Panc1 (cell line): ENCODE measurements around the gene GPR107. TPM values are rescaled to one million over a fixed set of nuclear protein-coding genes. Genes with fewer than 3 reads are reported as not detected.

Source experiments
- ATAC-seq: fragments of 200-7000 bp; cut with Tn5 transposase; 2 replicates; pipeline ENCODE4 v1.9.1; 2020; ENCODE audit warnings: mild to moderate bottlenecking, moderate library complexity
- BruUV-seq: library from RNA; stranded (reverse); fragments of 400-500 nt; replicated peaks from 2 replicates; lab custom pipeline; 2021; lab: Mats Ljungman, UMichigan
- CTCF ChIA-PET: fragments of 300-600 bp; sonication (Branson Sonifier 250); formaldehyde crosslinking; loops from one replicate; lab custom pipeline; 2022; ENCODE audit warnings: antibody characterized with exemption; lab: Charles Lee
- POLR2A ChIA-PET: fragments of 300-600 bp; sonication (Branson Sonifier 250); formaldehyde crosslinking; loops from one replicate; lab custom pipeline; 2022; ENCODE audit warnings: antibody characterized with exemption; lab: Charles Lee
- DNase-seq: peaks from one replicate; pipeline ENCODE4 v3.0.0-alpha.2; 2010; ENCODE audit warnings: low read depth, low spot score
- H3K27ac ChIP-seq: 2 replicates; pipeline ENCODE4 v1.5.1; 2011; ENCODE audit warnings: mild to moderate bottlenecking, low read length, inconsistent platforms
- H3K27me3 ChIP-seq: fragments of 200-500 bp; sonication (Bioruptor generic); 2 replicates; pipeline ENCODE4 v1.6.0; 2014; ENCODE audit warnings: low read length, inconsistent platforms; ENCODE audit not compliant: control insufficient read depth, insufficient read depth
- H3K36me3 ChIP-seq: fragments of 200-500 bp; sonication (Bioruptor generic); 2 replicates; pipeline ENCODE4 v1.5.1; 2014; ENCODE audit warnings: inconsistent platforms, mild to moderate bottlenecking, low read length, moderate library complexity; ENCODE audit not compliant: control insufficient read depth, insufficient read depth
- H3K4me1 ChIP-seq: 2 replicates; pipeline ENCODE4 v1.5.1; 2011; ENCODE audit warnings: inconsistent platforms, mild to moderate bottlenecking, low read length, moderate library complexity; ENCODE audit not compliant: control insufficient read depth, insufficient read depth
- H3K4me3 ChIP-seq, 2 experiments: 2 replicates each; pipeline ENCODE4 v1.5.1; 2011 to 2012; ENCODE audit warnings: low read depth in 2 of 2, low read length in 2 of 2, mild to moderate bottlenecking in 2 of 2, inconsistent platforms in 1 of 2, moderate library complexity in 1 of 2
- H3K9me3 ChIP-seq: fragments of 200-500 bp; sonication (Bioruptor generic); 2 replicates; pipeline ENCODE4 v1.5.1; 2014; ENCODE audit warnings: low read depth, mild to moderate bottlenecking, inconsistent platforms, low read length, moderate library complexity; ENCODE audit not compliant: control insufficient read depth, insufficient read depth
- CTCF ChIP-seq: fragments of 450-650 bp; IDR thresholded peaks from 2 replicates; pipeline ENCODE4 v1.5.1; 2017; ENCODE audit warnings: mild to moderate bottlenecking
- POLR2AphosphoS5 ChIP-seq: IDR thresholded peaks from 2 replicates; pipeline ENCODE4 v1.6.1; 2012; ENCODE audit warnings: mild to moderate bottlenecking, low read depth, low read length, moderate library complexity
- REST ChIP-seq, 2 experiments: IDR thresholded peaks; 2 replicates each; pipeline ENCODE4 v1.6.1; 2011 to 2012; ENCODE audit warnings: low read depth in 2 of 2, control low read depth in 1 of 2, low read length in 1 of 2, mild to moderate bottlenecking in 1 of 2, moderate library complexity in 1 of 2; ENCODE audit not compliant: insufficient read depth in 1 of 2
- SIN3A ChIP-seq: IDR thresholded peaks from 2 replicates; pipeline ENCODE4 v1.6.1; 2012; ENCODE audit warnings: low read depth, mild to moderate bottlenecking, low read length, moderate library complexity, borderline replicate concordance; ENCODE audit not compliant: insufficient read depth
- TCF7L2 ChIP-seq: IDR thresholded peaks from 2 replicates; pipeline ENCODE4 v1.6.1; 2011; ENCODE audit warnings: mild to moderate bottlenecking, low read depth, low read length, inconsistent platforms
- in situ Hi-C: cut with HindIII; loops from 2 replicates; pipeline ENCODE4 v1.10.0; 2016; ENCODE audit warnings: low sequenced_read_pairs, low pct_unique_long_range_greater_than_20kb
- intact Hi-C: fragments of 100-400 bp; cut with micrococcal nuclease; formaldehyde crosslinking; loops from one replicate; pipeline ENCODE4 v1.10.0; 2022; ENCODE audit not compliant: unreplicated experiment
- total RNA-seq: library from RNA; stranded (reverse); gene quantifications from one replicate; pipeline ENCODE4 v1.2.1, GENCODE V29; 2021; ENCODE audit not compliant: unreplicated experiment

The GPR107 gene
- total RNA-seq, 1 experiment from 2014 or later: 43.0 TPM

- in situ Hi-C loops: no loop called here
- ChIA-PET POLR2A (interaction anchor here (0.5 kb wide), 1 partner anchor 136 kb away, joined by 4 read pairs; no protein-coding TSS in a partner anchor), CTCF (no interaction called here)
- Histone ChIP-seq H3K27ac (peak overlapping the region; percentile 79), H3K9me3 (no peaks in the 10 kb centered on the region), H3K4me3 (peak overlapping the region; percentile 67 to 73), H3K36me3 (peaks cover 3% of the 10 kb centered on the region; the same call in 1 of the 2 replicates), H3K4me1 (peaks cover 22% of the 10 kb centered on the region), H3K27me3 (no peaks in the 10 kb centered on the region)
- no TSS peak for BruUV-seq
- DNase-seq: no peak
- ATAC-seq: peak; percentile 53
- no peak for TF ChIP-seq REST (IDR thresholded peaks at IDR 0.05; ENCODE audit: insufficient read depth in 1 of 2, low read depth in 2 of 2, low read length in 1 of 2)
- no peak for TF ChIP-seq TCF7L2
- TF ChIP-seq POLR2AphosphoS5: no peak
- no peak for TF ChIP-seq SIN3A
- no peak for TF ChIP-seq CTCF
- intact Hi-C loops: no loop called here
Measured at GRCh38 chr9:130043654-130044623, 9.8 kb upstream of the GPR107 start.

- no TSS peak for BruUV-seq
- in situ Hi-C loops (no loop called here), intact Hi-C loops (no loop called here)
- ChIA-PET POLR2A (no interaction called here), CTCF (no interaction called here)
- H3K27me3 ChIP-seq: no peaks in the 10 kb centered on the region
- TF ChIP-seq TCF7L2 (no peak), CTCF (no peak), SIN3A (no peak)
- DNase-seq (no peak), ATAC-seq (no peak)
- peaks cover 18% of the 10 kb centered on the region for H3K4me1 ChIP-seq
- H3K36me3 ChIP-seq: peaks cover 3% of the 10 kb centered on the region; the same call in 1 of the 2 replicates
- no peak overlapping the region for H3K4me3 ChIP-seq
- H3K27ac ChIP-seq: no peak overlapping the region
- no peaks in the 10 kb centered on the region for H3K9me3 ChIP-seq
Measured at GRCh38 chr9:130045725-130046450, 7.8 kb upstream of the GPR107 start.
